IPS-15b (cell line): ENCODE measurements around the gene FOXJ3.

Experiments
- H3K27me3 ChIP-seq: one replicate; pipeline ENCODE4 v1.6.1; 2013; ENCODE audit warnings: low read length; ENCODE audit not compliant: control insufficient read depth, insufficient read depth
- H3K36me3 ChIP-seq: one replicate; pipeline ENCODE4 v1.6.1; 2013; ENCODE audit warnings: low read length; ENCODE audit not compliant: control insufficient read depth, insufficient read depth
- H3K4me1 ChIP-seq: one replicate; pipeline ENCODE4 v1.6.1; 2013; ENCODE audit warnings: mild to moderate bottlenecking, low read length; ENCODE audit not compliant: control insufficient read depth, insufficient read depth
- H3K4me3 ChIP-seq: one replicate; pipeline ENCODE4 v1.5.1; 2013; ENCODE audit warnings: low read depth, low read length
- H3K9ac ChIP-seq: one replicate; pipeline ENCODE4 v1.6.1; 2013; ENCODE audit warnings: low read depth, mild to moderate bottlenecking, low read length
- H3K9me3 ChIP-seq: one replicate; pipeline ENCODE4 v1.6.1; 2013; ENCODE audit warnings: mild to moderate bottlenecking, low read length; ENCODE audit not compliant: control insufficient read depth, insufficient read depth

Gene FOXJ3

DNA sequence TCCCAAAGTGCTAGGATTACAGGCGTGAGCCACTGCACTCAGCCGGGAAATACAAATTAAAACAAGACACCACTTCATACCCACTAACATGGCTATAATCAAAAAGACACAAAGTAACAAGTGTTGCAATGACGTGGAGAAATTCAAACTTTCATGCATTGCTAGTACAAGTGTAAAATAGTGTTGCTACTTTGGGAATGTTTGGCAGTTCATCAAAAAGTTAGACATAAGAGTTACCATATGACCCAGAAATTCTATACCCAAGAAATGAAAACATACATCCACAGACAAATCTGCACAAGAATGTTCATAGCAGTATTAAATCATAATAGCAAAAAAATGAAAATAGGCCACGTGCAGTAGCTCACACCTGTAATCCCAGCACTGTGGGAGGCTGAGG is 16.4 kb downstream of the FOXJ3 start:
- H3K27me3 ChIP-seq, result no peaks in the 10 kb centered on the region
- H3K9me3 ChIP-seq, result no peaks in the 10 kb centered on the region
- H3K4me1 ChIP-seq, result peaks cover 4% of the 10 kb centered on the region
- no peak overlapping the region for H3K9ac ChIP-seq
- H3K36me3 ChIP-seq, result no peaks in the 10 kb centered on the region
- H3K4me3 ChIP-seq, result no peak overlapping the region

DNA sequence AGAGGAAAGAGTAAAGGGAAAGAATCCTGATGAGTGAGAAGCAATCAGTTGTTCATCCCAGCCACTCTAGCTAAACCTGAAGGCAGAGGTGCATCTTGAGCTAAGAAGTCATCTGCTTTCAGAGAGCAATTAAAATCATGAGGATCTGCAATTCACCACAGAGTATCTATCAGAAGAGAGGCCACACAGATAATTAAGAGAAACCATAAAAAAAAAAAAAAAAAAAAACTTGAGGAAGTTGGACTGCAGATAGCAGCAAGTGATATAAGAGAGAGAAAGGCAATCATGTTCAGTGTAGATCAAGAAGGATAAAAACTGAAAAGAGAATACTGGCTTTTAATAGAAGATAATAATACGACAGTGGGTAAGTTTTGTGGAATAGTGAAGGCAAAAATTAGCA is 17.7 kb downstream of the FOXJ3 start:
- Histone ChIP-seq H3K4me1 (peaks cover 4% of the 10 kb centered on the region), H3K4me3 (no peak overlapping the region), H3K36me3 (no peaks in the 10 kb centered on the region), H3K27me3 (no peaks in the 10 kb centered on the region), H3K9ac (no peak overlapping the region), H3K9me3 (no peaks in the 10 kb centered on the region)

- Histone ChIP-seq H3K27me3 (no peaks in the 10 kb centered on the region), H3K36me3 (no peaks in the 10 kb centered on the region), H3K9ac (no peak overlapping the region), H3K4me3 (no peak overlapping the region), H3K4me1 (peaks cover 4% of the 10 kb centered on the region), H3K9me3 (no peaks in the 10 kb centered on the region)
These were observed 18.7 kb downstream of the FOXJ3 start for GRCh38 chr1:42316292-42316691.

- Histone ChIP-seq H3K36me3 (no peaks in the 10 kb centered on the region), H3K4me3 (no peak overlapping the region), H3K9ac (no peak overlapping the region), H3K4me1 (peaks cover 4% of the 10 kb centered on the region), H3K27me3 (no peaks in the 10 kb centered on the region), H3K9me3 (no peaks in the 10 kb centered on the region)
These were observed 19.5 kb downstream of the FOXJ3 start for GRCh38 chr1:42315500-42315899.

- Histone ChIP-seq H3K27me3 (no peaks in the 10 kb centered on the region), H3K9ac (no peak overlapping the region), H3K4me3 (no peak overlapping the region), H3K4me1 (no peaks in the 10 kb centered on the region), H3K36me3 (no peaks in the 10 kb centered on the region), H3K9me3 (no peaks in the 10 kb centered on the region)
These were observed 21.1 kb downstream of the FOXJ3 start for GRCh38 chr1:42313970-42314369.

DNA sequence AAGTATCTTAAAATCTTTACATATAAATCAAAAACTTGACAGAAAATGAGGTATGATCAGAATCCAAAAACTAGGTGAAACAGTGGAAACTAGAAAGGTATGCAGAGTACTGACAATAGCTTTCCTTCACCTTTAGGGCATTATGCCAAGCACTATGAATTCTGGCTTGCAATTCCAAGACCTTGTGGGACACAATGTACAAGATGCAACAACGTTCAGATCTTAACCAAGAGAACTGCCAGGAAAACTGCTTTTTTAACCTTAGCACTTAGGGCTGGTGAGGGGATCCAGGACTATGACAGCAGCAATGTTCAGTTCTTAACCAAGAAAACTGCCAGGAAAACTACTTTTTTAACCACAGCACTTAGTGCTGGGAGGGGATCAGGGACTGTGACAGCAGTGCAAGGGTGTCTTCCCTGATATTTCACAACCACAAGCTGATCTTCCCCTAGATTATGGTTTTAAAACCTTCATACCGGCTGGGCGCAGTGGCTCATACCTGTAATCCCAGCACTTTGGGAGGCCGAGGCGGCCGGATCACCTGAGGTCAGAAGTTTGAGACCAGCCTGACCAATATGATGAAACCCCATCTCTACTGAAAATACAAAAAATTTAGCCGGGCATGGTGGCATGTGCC is 22.3 kb downstream of the FOXJ3 start:
- H3K27me3 ChIP-seq, result no peaks in the 10 kb centered on the region
- no peaks in the 10 kb centered on the region for H3K9me3 ChIP-seq
- no peak overlapping the region for H3K4me3 ChIP-seq
- H3K9ac ChIP-seq, result no peak overlapping the region
- H3K36me3 ChIP-seq, result no peaks in the 10 kb centered on the region
- no peaks in the 10 kb centered on the region for H3K4me1 ChIP-seq

GRCh38 chr1:42311897-42312296 is 23.1 kb downstream of the FOXJ3 start:
- H3K4me1 ChIP-seq, result no peaks in the 10 kb centered on the region
- H3K27me3 ChIP-seq, result no peaks in the 10 kb centered on the region
- H3K9me3 ChIP-seq, result no peaks in the 10 kb centered on the region
- H3K4me3 ChIP-seq, result no peak overlapping the region
- H3K36me3 ChIP-seq, result no peaks in the 10 kb centered on the region
- no peak overlapping the region for H3K9ac ChIP-seq

DNA sequence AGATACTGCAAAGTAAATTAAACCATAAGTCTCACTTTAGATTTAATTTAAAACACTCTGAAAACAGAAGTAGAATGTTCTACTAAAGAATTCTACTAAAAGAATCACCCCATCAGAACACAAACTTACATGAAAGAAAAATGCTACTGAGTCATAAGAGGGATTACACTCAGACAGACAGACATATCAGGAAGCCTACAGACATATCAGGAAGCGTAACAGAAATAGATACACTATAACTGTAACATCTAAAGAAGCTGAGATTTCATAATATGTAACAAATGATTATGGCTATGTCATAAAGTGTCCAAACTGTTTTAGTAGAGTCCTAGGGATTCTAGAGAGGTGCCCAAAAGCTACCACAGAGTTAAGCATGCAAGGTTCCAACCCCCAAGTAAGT is 23.9 kb downstream of the FOXJ3 start:
- Histone ChIP-seq H3K36me3 (no peaks in the 10 kb centered on the region), H3K9ac (no peak overlapping the region), H3K4me3 (no peak overlapping the region), H3K27me3 (no peaks in the 10 kb centered on the region), H3K4me1 (no peaks in the 10 kb centered on the region), H3K9me3 (no peaks in the 10 kb centered on the region)

- Histone ChIP-seq H3K36me3 (no peaks in the 10 kb centered on the region), H3K27me3 (no peaks in the 10 kb centered on the region), H3K4me1 (no peaks in the 10 kb centered on the region), H3K4me3 (no peak overlapping the region), H3K9me3 (no peaks in the 10 kb centered on the region), H3K9ac (no peak overlapping the region)
These were observed 28.1 kb downstream of the FOXJ3 start for GRCh38 chr1:42306977-42307376.

GRCh38 chr1:42305639-42306038 is 29.4 kb downstream of the FOXJ3 start:
- Histone ChIP-seq H3K9ac (no peak overlapping the region), H3K36me3 (no peaks in the 10 kb centered on the region)

GRCh38 chr1:42302034-42302433 is 33.0 kb downstream of the FOXJ3 start:
- Histone ChIP-seq H3K36me3 (no peaks in the 10 kb centered on the region), H3K9me3 (no peaks in the 10 kb centered on the region), H3K9ac (no peak overlapping the region), H3K4me3 (no peak overlapping the region), H3K27me3 (no peaks in the 10 kb centered on the region), H3K4me1 (no peaks in the 10 kb centered on the region)

More at GRCh38 chr1:42305639-42306038, 29.4 kb downstream of the FOXJ3 start:
- H3K27me3 ChIP-seq, result no peaks in the 10 kb centered on the region
- no peaks in the 10 kb centered on the region for H3K4me1 ChIP-seq
- H3K4me3 ChIP-seq, result no peak overlapping the region
- H3K9me3 ChIP-seq, result no peaks in the 10 kb centered on the region

- no peak overlapping the region for H3K4me3 ChIP-seq
- no peaks in the 10 kb centered on the region for H3K27me3 ChIP-seq
- no peak overlapping the region for H3K9ac ChIP-seq
- no peaks in the 10 kb centered on the region for H3K4me1 ChIP-seq
- no peaks in the 10 kb centered on the region for H3K9me3 ChIP-seq
- H3K36me3 ChIP-seq, result no peaks in the 10 kb centered on the region
These were observed 36.5 kb downstream of the FOXJ3 start for GRCh38 chr1:42298520-42298919.
